Measurements from ENCODE around the gene TTC1. TPM values are rescaled to one million over a fixed set of nuclear protein-coding genes. Genes with fewer than 3 reads are reported as not detected.

TTC1 gene
- total RNA-seq, 2 experiments from 2014 or later: 32.6 to 35.1 TPM

GRCh38 chr5:160033546-160034252 lies 24.8 kb downstream of the TTC1 start:
- DNase-seq (ENCODE audit: low spot score): no peak
- peaks cover 61% of the 10 kb centered on the region for H3K36me3 ChIP-seq (ENCODE audit: insufficient read depth, low read length)
- no peak overlapping the region for H3K4me2 ChIP-seq (ENCODE audit: low read length)
- H2AFZ ChIP-seq (ENCODE audit: low read length): no peak overlapping the region
- H3K79me2 ChIP-seq (ENCODE audit: insufficient read depth, low read depth, low read length): no peaks in the 10 kb centered on the region
- no peaks in the 10 kb centered on the region for H3K9me3 ChIP-seq (ENCODE audit: low read length)
- intact Hi-C loops (cut with micrococcal nuclease; ENCODE audit: unreplicated experiment): no loop called here
- H3K9me2 ChIP-seq (ENCODE audit: insufficient read depth, low read length): no peaks in the 10 kb centered on the region
- no TSS peak for BruUV-seq (replicated peaks)
- CTCF ChIA-PET (ENCODE audit: unreplicated experiment): interaction anchor here (1.0 kb wide), 1 partner anchor 20 kb away, joined by 3 read pairs; no protein-coding TSS in a partner anchor
- no peaks in the 10 kb centered on the region for H4K20me1 ChIP-seq (ENCODE audit: insufficient read depth, low read length)
- POLR2A ChIA-PET: interaction anchor here (1.0 kb wide), 1 partner anchor 8 kb away, joined by 3 read pairs; no protein-coding TSS in a partner anchor
- no peaks in the 10 kb centered on the region for H3K4me1 ChIP-seq (ENCODE audit: insufficient read depth, low read length, poor library complexity, severe bottlenecking)
- TF ChIP-seq EZH2phosphoT487 (IDR thresholded peaks at IDR 0.05; ENCODE audit: borderline replicate concordance, low read depth, low read length) (no peak), CTCF (conservative IDR thresholded peaks at IDR 0.05; ENCODE audit: low read length) (no peak)
- no peak overlapping the region for H3K4me3 ChIP-seq (ENCODE audit: low read depth, low read length, poor library complexity, severe bottlenecking)
- H3K27ac ChIP-seq (ENCODE audit: low read depth, low read length, poor library complexity, severe bottlenecking): no peak overlapping the region

- no TSS peak for BruUV-seq (replicated peaks)
- no peaks in the 10 kb centered on the region for H3K4me1 ChIP-seq (ENCODE audit: insufficient read depth, low read length, poor library complexity, severe bottlenecking)
- H3K36me3 ChIP-seq (ENCODE audit: insufficient read depth, low read length): peaks cover 56% of the 10 kb centered on the region
- no peak for DNase-seq (ENCODE audit: low spot score)
- H3K27ac ChIP-seq (ENCODE audit: low read depth, low read length, poor library complexity, severe bottlenecking): no peak overlapping the region
- no peak overlapping the region for H3K4me3 ChIP-seq (ENCODE audit: low read depth, low read length, poor library complexity, severe bottlenecking)
- H3K4me2 ChIP-seq (ENCODE audit: low read length): no peak overlapping the region
- H4K20me1 ChIP-seq (ENCODE audit: insufficient read depth, low read length): no peaks in the 10 kb centered on the region
- TF ChIP-seq CTCF (conservative IDR thresholded peaks at IDR 0.05; ENCODE audit: low read length) (no peak), EZH2phosphoT487 (IDR thresholded peaks at IDR 0.05; ENCODE audit: borderline replicate concordance, low read depth, low read length) (no peak)
- CTCF ChIA-PET (ENCODE audit: unreplicated experiment): no interaction called here
- H3K9me2 ChIP-seq (ENCODE audit: insufficient read depth, low read length): no peaks in the 10 kb centered on the region
- no peak overlapping the region for H2AFZ ChIP-seq (ENCODE audit: low read length)
- intact Hi-C loops (cut with micrococcal nuclease; ENCODE audit: unreplicated experiment): no loop called here
- POLR2A ChIA-PET: interaction anchor here (0.6 kb wide), 1 partner anchor 1716 kb away, joined by 7 read pairs; no protein-coding TSS in a partner anchor
- H3K79me2 ChIP-seq (ENCODE audit: insufficient read depth, low read depth, low read length): no peaks in the 10 kb centered on the region
- no peaks in the 10 kb centered on the region for H3K9me3 ChIP-seq (ENCODE audit: low read length)
These were observed 27.3 kb downstream of the TTC1 start for GRCh38 chr5:160036243-160036642.

- Histone ChIP-seq H3K9me3 (ENCODE audit: low read length) (no peaks in the 10 kb centered on the region), H3K79me2 (ENCODE audit: insufficient read depth, low read depth, low read length) (no peaks in the 10 kb centered on the region), H3K4me2 (ENCODE audit: low read length) (no peak overlapping the region), H3K9me2 (ENCODE audit: insufficient read depth, low read length) (no peaks in the 10 kb centered on the region), H4K20me1 (ENCODE audit: insufficient read depth, low read length) (no peaks in the 10 kb centered on the region), H2AFZ (ENCODE audit: low read length) (no peak overlapping the region), H3K36me3 (ENCODE audit: insufficient read depth, low read length) (peaks cover 59% of the 10 kb centered on the region), H3K4me1 (ENCODE audit: insufficient read depth, low read length, poor library complexity, severe bottlenecking) (no peaks in the 10 kb centered on the region), H3K27ac (ENCODE audit: low read depth, low read length, poor library complexity, severe bottlenecking) (no peak overlapping the region), H3K4me3 (ENCODE audit: low read depth, low read length, poor library complexity, severe bottlenecking) (no peak overlapping the region)
- BruUV-seq (replicated peaks): no TSS peak
- TF ChIP-seq CTCF (conservative IDR thresholded peaks at IDR 0.05; ENCODE audit: low read length): no peak
- TF ChIP-seq EZH2phosphoT487 (IDR thresholded peaks at IDR 0.05; ENCODE audit: borderline replicate concordance, low read depth, low read length): no peak
- no peak for DNase-seq (ENCODE audit: low spot score)
- intact Hi-C loops (cut with micrococcal nuclease; ENCODE audit: unreplicated experiment): no loop called here
- POLR2A ChIA-PET: no interaction called here
- CTCF ChIA-PET (ENCODE audit: unreplicated experiment): no interaction called here
These were observed 27.9 kb downstream of the TTC1 start for GRCh38 chr5:160036884-160037283.

Data from OCI-LY7 (cell line).